GM18505 (cell line): ENCODE data around the gene SLC44A5.

ENCODE experiments used
- ATAC-seq: cut with Tn5 transposase; IDR thresholded peaks from one replicate; pipeline ENCODE4 v1.9.1; 2021; ENCODE audit not compliant: unreplicated experiment
- POLR2A ChIP-seq: IDR thresholded peaks from 4 replicates; pipeline ENCODE4 v1.6.1; 2011; ENCODE audit warnings: borderline replicate concordance; ENCODE audit not compliant: insufficient read depth, insufficient read length; ENCODE audit errors: extremely low read depth

Gene SLC44A5

GRCh38 chr1:75559136-75559535 lies 51.8 kb downstream of the SLC44A5 start:
- no peak for TF ChIP-seq POLR2A
- no peak for ATAC-seq

GRCh38 chr1:75554870-75555269 lies 56.0 kb downstream of the SLC44A5 start:
- TF ChIP-seq POLR2A, result no peak
- no peak for ATAC-seq

- ATAC-seq, result no peak
- TF ChIP-seq POLR2A, result no peak
These were observed 56.7 kb downstream of the SLC44A5 start for GRCh38 chr1:75554181-75554580.

- no peak for ATAC-seq
- TF ChIP-seq POLR2A, result no peak
These were observed 60.4 kb downstream of the SLC44A5 start for GRCh38 chr1:75550559-75550958.

DNA sequence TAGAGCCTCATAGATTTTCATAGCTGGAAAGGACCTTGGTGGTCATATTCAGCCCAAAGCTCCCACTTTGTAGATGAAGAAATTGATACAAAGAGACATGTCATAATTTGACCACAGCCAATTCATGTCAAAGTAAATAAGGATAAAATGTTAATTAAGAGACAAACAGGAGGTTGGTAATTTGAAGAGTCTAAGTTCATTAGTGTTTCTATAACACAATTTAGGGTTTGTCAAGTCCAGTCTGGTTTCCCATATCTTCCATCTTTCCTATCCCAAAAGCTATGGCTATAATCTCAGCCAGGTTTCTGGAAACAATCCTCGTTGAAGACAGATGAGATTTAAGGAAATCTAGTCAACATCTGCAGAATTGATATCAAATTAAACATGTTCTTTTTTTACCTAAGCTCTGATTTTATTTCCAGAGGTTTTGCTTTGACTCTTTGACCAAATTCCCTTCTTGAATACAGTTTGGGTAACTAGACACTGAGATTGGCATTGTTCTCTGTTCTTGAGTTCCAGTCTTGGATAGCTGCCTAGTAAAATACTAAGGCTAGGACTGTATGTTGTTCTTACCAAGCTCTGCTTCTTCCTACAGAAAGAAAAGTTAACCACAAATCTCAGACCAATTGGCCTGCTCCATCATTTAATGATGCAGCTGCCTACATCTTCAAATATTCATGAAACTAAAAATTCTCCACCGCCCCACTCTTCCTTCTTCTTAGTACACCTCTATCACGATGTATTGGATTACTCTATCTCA lies 62.0 kb downstream of the SLC44A5 start:
- no peak for TF ChIP-seq POLR2A

GRCh38 chr1:75543705-75544104 lies 67.2 kb downstream of the SLC44A5 start:
- no peak for ATAC-seq
- TF ChIP-seq POLR2A, result no peak

More for the DNA sequence above, 62.0 kb downstream of the SLC44A5 start:
- no peak for ATAC-seq

GRCh38 chr1:75542818-75543570 lies 67.9 kb downstream of the SLC44A5 start:
- ATAC-seq, result no peak
- TF ChIP-seq POLR2A, result no peak

DNA sequence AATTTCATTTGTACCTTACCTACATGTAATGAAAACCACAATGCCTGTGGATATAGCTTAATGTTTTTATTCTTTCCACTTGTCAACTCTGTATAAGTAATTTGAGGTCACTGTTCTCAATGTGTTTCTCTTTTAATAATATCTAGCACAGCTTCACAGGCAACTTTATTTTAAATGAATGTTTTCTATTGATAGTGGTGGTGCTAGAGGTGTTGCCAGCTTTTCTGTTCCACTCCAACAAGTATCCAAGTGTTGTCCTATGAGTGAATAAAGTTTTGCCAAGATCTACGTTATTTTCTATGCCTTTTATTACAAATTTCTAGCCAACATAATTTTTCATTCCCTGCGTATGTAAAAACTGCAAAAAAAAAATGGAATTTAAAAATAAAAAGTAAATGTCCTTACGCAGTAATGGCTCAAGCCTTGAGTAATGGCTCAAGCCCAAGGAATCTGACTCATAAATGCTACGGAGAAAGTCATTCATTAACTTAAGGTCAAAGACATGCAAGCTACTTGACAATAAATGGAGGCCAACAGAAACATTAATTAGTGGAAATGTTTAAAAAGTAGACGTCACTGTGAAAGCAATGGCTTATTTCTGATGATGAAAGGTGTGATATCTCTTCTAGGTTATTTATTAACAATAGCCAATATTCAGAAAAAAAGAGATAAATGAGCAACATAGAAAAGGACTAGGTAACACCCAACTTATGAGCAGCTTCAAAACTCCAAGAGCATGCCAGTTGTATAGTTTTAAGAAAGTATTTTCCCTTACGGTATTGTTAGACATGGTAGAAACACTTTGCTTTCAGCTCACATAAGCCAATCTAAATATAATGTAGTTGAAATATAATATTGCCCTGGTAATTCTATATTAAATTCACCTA lies 71.4 kb downstream of the SLC44A5 start:
- TF ChIP-seq POLR2A, result no peak
- no peak for ATAC-seq

DNA sequence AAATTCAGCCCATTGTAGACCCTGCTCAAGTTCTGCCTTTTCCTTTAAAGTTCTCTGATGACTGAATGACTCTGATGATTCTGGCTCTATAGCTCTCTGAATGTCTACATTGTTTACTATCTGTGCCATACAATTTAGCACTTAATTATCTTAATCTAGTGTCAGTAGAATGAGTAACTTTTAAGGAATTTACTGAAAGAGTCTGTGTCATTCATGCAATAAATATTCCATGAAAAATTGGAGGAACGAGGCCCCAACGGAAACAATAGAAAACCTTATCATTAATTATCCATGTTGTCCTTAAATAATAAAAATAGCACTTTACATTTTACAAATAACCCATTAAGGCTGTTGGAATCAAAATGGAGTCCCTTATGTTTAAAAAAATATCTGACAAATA lies 77.8 kb downstream of the SLC44A5 start:
- ATAC-seq, result no peak
- no peak for TF ChIP-seq POLR2A

DNA sequence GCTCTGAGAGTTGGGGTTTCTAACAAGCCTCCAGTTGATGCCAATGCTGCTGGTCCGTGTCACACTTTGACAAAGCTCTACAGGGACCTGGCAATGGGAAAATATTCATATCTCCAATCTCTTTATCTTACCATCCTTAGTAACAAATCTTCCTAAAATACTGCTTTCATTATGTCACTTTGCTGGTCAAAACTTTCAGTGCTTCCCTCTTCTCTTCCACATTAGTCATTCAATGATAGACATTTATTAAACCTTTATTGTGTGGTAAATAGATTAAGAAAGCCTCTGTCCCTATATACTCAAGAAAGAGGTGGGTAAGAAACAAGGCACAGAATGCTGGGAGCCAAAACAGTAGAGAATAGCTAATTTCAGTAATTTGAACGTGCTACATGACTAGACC lies 79.3 kb downstream of the SLC44A5 start:
- ATAC-seq, result no peak
- TF ChIP-seq POLR2A, result no peak

- no peak for TF ChIP-seq POLR2A
- ATAC-seq, result no peak
These were observed 81.4 kb downstream of the SLC44A5 start for GRCh38 chr1:75529488-75529887.

- ATAC-seq, result no peak
- TF ChIP-seq POLR2A, result no peak
These were observed 82.9 kb downstream of the SLC44A5 start for GRCh38 chr1:75528001-75528400.

GRCh38 chr1:75522389-75522788 lies 88.5 kb downstream of the SLC44A5 start:
- no peak for TF ChIP-seq POLR2A
- ATAC-seq, result no peak
